HepG2 (cell line): ENCODE measurements around the gene PTMA. TPM values are rescaled to one million over a fixed set of nuclear protein-coding genes. Genes with fewer than 3 reads are reported as not detected.
A peak's percentile ranks its signal among the peaks of the same experiment; 100 is the strongest.

Experiments
- ATF7 ChIP-seq, 2 experiments: fragments of 450-650 bp in 1 of 2; sonication (generic) in 1 of 2; formaldehyde crosslinking in 1 of 2; IDR thresholded peaks; 2 replicates each; pipeline versions ENCODE4 v1.4.0 to v1.6.1; 2016 to 2020; ENCODE audit warnings: antibody characterized with exemption in 1 of 2, mild to moderate bottlenecking in 1 of 2, missing genetic modification reagents in 1 of 2
- CBFB ChIP-seq: sonication (generic); formaldehyde crosslinking; IDR thresholded peaks from 2 replicates; pipeline ENCODE4 v1.4.0; 2020; ENCODE audit warnings: missing genetic modification reagents
- GMEB1 ChIP-seq: sonication (generic); formaldehyde crosslinking; IDR thresholded peaks from 2 replicates; pipeline ENCODE4 v1.5.1; 2020; ENCODE audit warnings: missing genetic modification reagents, mild to moderate bottlenecking, borderline replicate concordance
- ONECUT2 ChIP-seq: sonication (generic); formaldehyde crosslinking; IDR thresholded peaks from 2 replicates; pipeline ENCODE4 v1.4.0; 2020; ENCODE audit warnings: missing genetic modification reagents
- PRDM15 ChIP-seq: sonication (generic); formaldehyde crosslinking; IDR thresholded peaks from 2 replicates; pipeline ENCODE4 v1.4.0; 2020; ENCODE audit warnings: missing genetic modification reagents
- ZNF740 ChIP-seq: sonication (generic); formaldehyde crosslinking; IDR thresholded peaks from 2 replicates; pipeline ENCODE4 v1.4.0; 2020; ENCODE audit warnings: missing genetic modification reagents
- ZSCAN31 ChIP-seq: sonication (generic); formaldehyde crosslinking; IDR thresholded peaks from 2 replicates; pipeline ENCODE4 v1.5.0; 2020; ENCODE audit warnings: low read depth, mild to moderate bottlenecking, missing genetic modification reagents
- polyA plus RNA-seq, 8 experiments: library from polyadenylated mRNA; depleted of rRNA in 3 of 8; stranded (reverse) in 7 of 8; unstranded in 1 of 8; fragments of >200 nt; fragmentation: Illumina TruSeq in 4 of 8; extraction: Trizol in 4 of 8; gene quantifications; 2 replicates each; pipeline versions ENCODE4 v1.2.1 to v1.2.3, GENCODE V29; 2011 to 2016; ENCODE audit warnings: low read depth in 4 of 8, missing spikeins in 1 of 8, mixed read lengths in 1 of 8; ENCODE audit not compliant: insufficient read depth in 1 of 8
- total RNA-seq, 5 experiments: library from RNA; depleted of rRNA; stranded (reverse); fragments of >200 nt; fragmentation: Illumina TruSeq; extraction: Trizol; gene quantifications; 2 replicates each; pipeline ENCODE4 v1.2.3, GENCODE V29; 2016; ENCODE audit warnings: low read depth in 1 of 5
- TF ChIP-seq, protein P1 (sequence below): sonication (generic); formaldehyde crosslinking; IDR thresholded peaks from 2 replicates; pipeline ENCODE4 v1.5.0; 2020; ENCODE audit warnings: mild to moderate bottlenecking, missing genetic modification reagents
- TF ChIP-seq, protein P2 (sequence below): sonication (generic); formaldehyde crosslinking; IDR thresholded peaks from 2 replicates; pipeline ENCODE4 v1.4.0; 2020; ENCODE audit warnings: mild to moderate bottlenecking, missing genetic modification reagents

The PTMA gene
- total and polyA plus RNA-seq, 2 of the 13 experiments (the other 11 are each of a cell fraction or from before 2014, with no cell fraction given): 190 to 1,086 TPM

GRCh38 chr2:231708773-231709635 is 679 bp downstream of the PTMA start (continued):
- TF ChIP-seq, protein P1, sequence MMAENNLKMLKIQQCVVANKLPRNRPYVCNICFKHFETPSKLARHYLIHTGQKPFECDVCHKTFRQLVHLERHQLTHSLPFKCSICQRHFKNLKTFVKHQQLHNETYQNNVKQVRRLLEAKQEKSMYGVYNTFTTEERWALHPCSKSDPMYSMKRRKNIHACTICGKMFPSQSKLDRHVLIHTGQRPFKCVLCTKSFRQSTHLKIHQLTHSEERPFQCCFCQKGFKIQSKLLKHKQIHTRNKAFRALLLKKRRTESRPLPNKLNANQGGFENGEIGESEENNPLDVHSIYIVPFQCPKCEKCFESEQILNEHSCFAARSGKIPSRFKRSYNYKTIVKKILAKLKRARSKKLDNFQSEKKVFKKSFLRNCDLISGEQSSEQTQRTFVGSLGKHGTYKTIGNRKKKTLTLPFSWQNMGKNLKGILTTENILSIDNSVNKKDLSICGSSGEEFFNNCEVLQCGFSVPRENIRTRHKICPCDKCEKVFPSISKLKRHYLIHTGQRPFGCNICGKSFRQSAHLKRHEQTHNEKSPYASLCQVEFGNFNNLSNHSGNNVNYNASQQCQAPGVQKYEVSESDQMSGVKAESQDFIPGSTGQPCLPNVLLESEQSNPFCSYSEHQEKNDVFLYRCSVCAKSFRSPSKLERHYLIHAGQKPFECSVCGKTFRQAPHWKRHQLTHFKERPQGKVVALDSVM (CRISPR knock-in tag): no peak; the same call in 1 of the 2 replicates
- TF ChIP-seq ZNF740 (no peak), ONECUT2 (no peak), ATF7 (IDR thresholded peaks at IDR 0.05) (no peak), ATF7 (CRISPR knock-in tag; IDR thresholded peaks at IDR 0.05) (no peak), PRDM15 (CRISPR knock-in tag) (no peak), CBFB (peak; percentile 28; the same call in 1 of the 2 replicates), GMEB1 (CRISPR knock-in tag) (no peak), ZSCAN31 (CRISPR knock-in tag) (no peak; the same call in 1 of the 2 replicates)
- TF ChIP-seq, protein P2, sequence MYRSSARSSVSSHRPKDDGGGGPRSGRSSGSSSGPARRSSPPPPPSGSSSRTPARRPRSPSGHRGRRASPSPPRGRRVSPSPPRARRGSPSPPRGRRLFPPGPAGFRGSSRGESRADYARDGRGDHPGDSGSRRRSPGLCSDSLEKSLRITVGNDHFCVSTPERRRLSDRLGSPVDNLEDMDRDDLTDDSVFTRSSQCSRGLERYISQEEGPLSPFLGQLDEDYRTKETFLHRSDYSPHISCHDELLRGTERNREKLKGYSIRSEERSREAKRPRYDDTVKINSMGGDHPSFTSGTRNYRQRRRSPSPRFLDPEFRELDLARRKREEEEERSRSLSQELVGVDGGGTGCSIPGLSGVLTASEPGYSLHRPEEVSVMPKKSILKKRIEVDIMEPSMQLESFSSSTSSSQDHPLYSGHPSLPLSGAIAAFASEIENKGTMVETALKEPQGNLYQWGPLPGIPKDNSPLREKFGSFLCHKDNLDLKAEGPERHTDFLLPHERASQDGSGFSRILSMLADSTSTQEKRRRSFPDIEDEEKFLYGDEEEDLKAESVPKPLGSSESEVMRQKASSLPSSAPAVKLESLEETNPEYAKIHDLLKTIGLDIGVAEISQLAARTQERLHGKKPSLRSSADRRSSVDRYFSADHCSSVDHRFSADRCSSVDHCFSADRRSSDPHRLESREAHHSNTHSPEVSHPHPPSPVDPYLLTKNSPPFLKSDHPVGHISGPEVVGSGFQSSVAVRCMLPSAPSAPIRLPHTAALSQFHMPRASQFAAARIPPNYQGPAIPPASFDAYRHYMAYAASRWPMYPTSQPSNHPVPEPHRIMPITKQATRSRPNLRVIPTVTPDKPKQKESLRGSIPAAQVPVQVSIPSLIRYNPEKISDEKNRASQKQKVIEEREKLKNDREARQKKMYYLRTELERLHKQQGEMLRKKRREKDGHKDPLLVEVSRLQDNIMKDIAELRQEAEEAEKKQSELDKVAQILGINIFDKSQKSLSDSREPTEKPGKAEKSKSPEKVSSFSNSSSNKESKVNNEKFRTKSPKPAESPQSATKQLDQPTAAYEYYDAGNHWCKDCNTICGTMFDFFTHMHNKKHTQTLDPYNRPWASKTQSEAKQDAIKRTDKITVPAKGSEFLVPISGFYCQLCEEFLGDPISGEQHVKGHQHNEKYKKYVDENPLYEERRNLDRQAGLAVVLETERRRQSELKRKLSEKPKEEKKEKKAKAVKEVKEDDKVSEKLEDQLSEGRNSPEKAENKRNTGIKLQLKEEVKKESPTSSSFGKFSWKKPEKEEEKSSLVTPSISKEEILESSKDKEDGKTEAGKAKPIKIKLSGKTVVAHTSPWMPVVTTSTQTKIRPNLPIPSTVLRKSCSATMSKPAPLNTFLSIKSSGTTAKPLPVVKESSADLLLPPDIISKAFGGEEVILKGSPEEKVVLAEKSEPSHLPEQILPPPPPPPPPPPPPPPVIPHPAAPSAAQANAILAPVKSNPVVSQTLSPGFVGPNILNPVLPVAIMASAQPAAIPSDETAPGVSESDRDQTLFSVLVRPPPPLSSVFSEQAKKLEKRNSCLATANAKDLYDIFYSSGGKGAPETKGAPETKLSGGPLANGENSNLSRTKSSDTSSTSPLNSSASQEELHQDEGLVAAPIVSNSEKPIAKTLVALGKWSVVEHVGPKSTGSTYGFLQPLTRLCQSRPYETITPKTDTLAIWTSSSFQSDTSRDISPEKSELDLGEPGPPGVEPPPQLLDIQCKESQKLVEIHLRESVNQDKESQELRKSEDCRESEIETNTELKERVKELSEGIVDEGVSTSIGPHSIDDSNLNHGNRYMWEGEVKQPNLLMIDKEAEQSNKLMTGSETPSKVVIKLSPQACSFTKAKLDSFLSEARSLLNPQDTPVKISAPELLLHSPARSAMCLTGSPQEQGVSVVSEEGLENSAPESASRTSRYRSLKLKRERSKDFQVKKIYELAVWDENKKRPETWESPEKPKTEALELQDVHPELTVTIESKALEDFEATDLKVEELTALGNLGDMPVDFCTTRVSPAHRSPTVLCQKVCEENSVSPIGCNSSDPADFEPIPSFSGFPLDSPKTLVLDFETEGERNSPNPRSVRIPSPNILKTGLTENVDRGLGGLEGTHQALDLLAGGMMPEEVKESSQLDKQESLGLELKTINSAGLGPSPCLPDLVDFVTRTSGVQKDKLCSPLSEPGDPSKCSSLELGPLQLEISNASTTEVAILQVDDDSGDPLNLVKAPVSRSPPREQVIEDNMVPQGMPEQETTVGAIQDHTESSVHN (CRISPR knock-in tag): no peak
